IPS-NIHi11 (cell line): ENCODE measurements around the gene UBE2J2.
"Not testable (repeated sequence)": the region's sequence is repeated elsewhere in the genome, so short reads cannot be mapped to it uniquely, and the experiment has no call there.

Source experiments
- DNase-seq: peaks from one replicate; pipeline ENCODE4 v3.0.0; 2012; ENCODE audit warnings: mixed read lengths, low spot score

The UBE2J2 gene

DNA sequence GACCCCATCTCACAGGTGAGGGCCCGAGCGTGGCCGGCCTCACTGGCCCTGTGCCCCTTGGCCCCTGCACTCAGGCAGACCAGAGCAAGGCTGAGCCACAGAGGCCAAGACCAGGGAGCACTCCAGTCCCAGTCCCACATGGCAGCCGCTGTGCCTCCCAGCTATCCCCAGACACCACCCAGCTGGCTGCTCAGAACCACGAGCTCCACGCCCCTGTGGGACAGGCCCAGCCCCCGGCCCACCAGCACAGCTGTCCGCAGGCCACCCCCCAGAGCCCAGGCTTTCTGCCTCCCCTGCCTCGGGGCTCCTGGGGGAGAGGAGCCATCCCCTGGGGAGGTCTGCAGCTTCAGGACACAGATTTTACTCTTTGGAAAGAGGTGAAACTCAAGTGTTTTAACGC is 18.0 kb downstream of the UBE2J2 start:
- DNase-seq: no peak

- no peak for DNase-seq
Observed at GRCh38 chr1:1255078-1255477, 18.6 kb downstream of the UBE2J2 start.

DNA sequence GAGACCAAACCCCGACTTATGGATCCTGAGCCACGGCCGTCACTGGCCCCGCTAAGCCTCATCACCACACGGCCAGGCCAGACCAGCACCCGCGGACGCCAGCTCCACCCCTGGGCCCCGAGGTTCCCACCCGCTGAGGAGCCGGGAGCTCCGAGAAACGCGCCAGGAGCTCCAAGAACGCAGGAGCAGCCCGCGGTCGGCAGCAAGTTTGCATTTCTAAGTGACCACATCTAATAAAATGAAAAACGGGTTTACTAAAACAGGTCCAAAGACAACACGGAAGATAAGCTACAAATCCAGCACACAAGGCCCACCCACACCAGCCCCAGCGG is 19.0 kb downstream of the UBE2J2 start:
- no peak for DNase-seq

- no peak for DNase-seq
Observed at GRCh38 chr1:1253972-1254666, 19.5 kb downstream of the UBE2J2 start.

- no peak for DNase-seq
Observed at GRCh38 chr1:1253314-1253713, 20.3 kb downstream of the UBE2J2 start.

- DNase-seq: no peak
Observed at GRCh38 chr1:1250786-1251284, 22.8 kb downstream of the UBE2J2 start.

DNA sequence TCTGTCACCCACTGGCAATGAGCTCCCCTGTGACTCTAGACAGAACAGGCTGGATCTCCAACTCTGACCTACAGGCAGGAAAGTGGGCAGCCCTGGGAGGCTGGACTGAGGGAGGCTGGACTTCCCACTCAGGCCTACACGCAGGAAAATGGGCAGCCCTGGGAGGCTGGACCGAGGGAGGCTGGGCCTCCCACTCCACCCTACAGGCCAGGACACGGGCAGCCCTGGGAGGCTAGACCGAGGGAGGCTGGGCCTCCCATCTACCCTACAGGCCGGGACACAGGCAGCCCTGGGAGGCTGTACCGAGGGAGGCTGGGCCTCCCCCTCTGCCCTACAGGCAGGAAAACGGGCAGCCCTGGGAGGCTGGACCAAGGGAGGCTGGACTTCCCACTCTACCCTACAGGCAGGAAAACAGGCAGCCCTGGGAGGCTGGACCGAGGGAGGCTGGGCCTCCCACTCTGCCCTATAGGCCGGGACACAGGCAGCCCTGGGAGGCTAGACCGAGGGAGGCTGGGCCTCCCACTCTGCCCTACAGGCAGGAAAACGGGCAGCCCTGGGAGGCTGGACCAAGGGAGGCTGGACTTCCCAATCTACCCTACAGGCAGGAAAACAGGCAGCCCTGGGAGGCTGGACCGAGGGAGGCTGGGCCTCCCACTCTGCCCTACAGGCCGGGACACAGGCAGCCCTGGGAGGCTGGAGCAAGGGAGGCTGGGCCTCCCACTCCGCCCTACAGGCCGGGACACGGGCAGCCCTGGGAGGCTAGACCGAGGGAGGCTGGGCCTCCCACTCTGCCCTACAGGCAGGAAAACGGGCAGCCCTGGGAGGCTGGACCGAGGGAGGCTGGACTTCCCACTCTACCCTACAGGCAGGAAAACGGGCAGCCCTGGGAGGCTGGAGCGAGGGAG is 25.4 kb downstream of the UBE2J2 start:
- DNase-seq: not testable (repeated sequence)

GRCh38 chr1:1247341-1247913 is 26.2 kb downstream of the UBE2J2 start:
- no peak for DNase-seq

DNA sequence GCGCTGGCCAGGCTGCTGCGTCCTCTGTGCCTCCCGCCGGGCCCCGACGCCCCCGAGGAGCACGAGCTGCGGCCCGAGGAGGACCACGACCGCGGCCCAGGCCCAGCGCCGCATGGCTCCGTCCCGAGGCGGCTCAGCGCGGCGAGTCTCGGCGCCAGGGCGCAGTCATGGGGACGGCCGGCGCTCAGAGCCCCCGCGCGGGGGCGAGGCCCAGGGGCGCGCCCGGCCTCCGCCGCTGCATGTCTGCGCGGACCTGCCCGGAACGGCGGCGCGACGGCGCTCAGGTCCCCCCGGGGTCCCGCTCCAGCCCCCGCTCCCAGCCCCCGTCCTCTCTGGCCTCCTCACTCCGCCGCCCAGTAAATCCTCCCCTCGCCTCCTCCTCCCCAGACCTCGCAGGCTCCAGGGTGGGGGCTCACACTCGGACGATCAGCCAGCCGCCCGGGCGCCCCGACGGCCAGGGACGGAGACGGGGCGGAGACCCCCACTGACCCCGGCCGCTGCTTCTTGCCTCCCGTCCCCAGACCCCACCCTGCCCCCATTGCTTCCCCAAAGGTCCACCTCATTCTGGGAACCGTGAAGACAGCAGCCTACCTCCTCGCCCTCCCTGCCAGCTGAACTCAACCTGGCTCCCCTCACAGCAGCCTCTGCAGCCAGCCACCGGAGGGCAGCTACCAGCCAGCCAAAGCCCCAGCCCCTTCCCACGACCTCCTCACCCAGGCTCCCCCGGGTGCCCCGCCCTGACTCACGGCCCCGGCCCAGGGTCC is 26.9 kb downstream of the UBE2J2 start, which contains the start of gene C1QTNF12:
TSS of gene C1QTNF12 (minus strand) at position 146 of the 764 bp plus-strand sequence. CDS start at position 114, 32 bp downstream.
- DNase-seq: peak; percentile 73

- DNase-seq: no peak
Observed at GRCh38 chr1:1245817-1246576, 27.7 kb downstream of the UBE2J2 start.

GRCh38 chr1:1245178-1245816 is 28.4 kb downstream of the UBE2J2 start:
- no peak for DNase-seq

- no peak for DNase-seq
Observed at GRCh38 chr1:1244192-1244811, 29.4 kb downstream of the UBE2J2 start.

GRCh38 chr1:1243807-1244191 is 29.9 kb downstream of the UBE2J2 start:
- DNase-seq: peak; percentile 41

- DNase-seq: no peak
Observed at GRCh38 chr1:1243266-1243660, 30.4 kb downstream of the UBE2J2 start.

DNA sequence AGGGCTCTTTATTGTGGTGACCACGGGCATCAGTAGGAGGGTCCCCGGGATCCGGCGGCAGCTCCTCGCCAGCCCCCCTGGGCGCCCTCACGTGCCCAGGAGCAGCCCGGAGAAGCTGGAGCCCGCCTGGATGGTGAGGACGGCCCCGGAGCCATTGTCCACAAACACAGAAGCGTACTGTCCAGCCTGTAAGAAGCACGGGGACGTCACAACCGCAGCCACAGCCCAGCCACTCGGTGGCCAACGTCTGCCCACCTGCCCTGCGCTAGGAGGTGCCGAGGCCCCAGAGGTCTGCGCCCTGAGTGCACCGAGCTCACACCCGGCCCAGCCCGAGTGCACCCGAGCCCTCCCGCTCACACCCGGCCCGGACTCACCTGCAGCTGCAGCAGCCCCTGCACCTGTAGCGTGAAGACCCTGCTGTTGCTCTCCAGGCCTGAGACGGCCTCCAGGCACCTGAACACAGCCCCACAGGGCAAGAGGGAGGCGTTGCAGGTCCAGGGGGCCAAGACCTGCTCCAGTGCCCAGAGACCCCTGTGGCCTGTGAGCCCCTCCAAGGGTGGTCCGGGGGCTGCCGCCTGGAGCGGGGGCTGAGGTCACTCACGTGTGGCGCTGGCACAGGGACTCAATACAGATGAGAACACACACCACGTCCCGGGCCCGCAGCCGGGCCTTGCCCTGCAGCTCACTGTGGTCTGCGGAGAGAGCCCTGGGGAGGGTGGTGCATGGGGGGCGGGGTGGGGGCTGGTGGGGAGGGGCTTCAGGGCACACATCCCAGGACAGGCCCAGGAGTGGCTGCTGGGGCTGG is 31.0 kb downstream of the UBE2J2 start:
- no peak for DNase-seq

DNA sequence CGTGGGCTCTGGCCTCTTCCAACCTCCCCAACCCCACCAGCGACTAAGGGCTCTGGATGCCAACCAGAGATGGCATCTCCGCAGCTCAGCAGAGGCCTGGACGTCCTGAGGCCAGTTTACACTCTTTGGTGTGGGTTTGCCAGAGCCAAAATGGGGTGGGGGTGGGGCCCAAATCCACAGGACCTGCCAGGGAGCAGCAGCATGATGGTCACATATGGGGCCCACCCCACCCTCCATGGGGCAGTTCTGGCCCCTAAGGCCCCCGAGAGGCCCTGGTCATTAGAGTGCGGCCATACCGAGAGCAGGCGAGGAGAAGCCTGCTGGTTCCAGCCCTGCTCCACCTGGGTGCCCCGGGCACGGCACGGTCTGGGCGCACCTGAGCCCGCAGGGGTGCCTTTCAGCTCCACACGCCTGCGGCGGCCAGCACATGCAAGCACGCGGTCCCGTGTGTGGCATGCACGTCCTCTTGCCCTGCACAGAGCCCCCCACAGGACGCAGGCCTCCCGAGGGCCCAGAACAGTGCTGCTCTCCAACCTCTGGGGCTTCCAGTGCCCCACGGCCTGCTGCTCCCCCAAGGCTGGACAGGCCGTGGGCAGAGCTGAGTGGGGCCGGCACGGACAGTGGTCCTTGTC is 31.9 kb downstream of the UBE2J2 start:
- no peak for DNase-seq

DNA sequence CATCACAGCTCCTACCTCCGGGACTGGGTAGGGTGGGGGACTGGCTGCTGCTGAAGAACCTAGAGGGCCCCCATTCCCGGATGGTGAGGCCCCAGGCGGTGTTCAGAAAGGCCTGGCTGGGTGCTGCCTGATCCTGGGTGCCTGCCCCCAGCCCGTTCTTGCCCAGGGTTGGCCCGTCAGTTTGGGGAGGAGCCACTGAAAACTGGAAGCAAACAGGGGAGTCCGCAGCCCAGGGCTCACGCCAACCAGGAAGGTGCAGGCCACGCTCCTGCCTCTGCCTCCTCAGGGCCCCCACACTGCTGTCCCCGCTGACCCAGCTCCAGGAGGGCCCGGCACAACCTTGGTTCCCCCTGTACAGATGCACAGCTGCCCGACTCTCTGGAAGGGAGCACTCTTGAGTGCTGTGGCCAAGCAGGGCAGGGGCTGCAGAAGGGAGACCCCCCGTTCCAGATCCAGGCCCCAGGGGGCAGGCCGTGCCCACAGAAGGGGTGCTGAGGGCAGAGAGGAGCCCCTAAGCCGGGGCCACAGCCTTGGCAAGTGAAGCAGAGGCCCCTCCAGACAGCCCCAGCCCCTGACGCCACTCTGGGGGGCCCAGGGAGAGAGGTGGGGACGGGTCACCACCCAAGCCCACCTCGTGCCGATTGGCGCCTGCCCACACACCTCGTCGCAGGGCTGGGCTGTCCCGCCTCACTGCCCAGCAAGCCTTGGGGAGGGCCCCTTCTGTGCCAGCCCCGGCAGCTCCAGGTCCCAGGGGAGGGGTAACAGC is 32.6 kb downstream of the UBE2J2 start:
- DNase-seq: peak; percentile 57

GRCh38 chr1:1240348-1240732 is 33.3 kb downstream of the UBE2J2 start:
- DNase-seq: peak; percentile 41
